ENCODE measurements around the gene MYLK3. TPM values are rescaled to one million over a fixed set of nuclear protein-coding genes. Genes with fewer than 3 reads are reported as not detected.

MYLK3 gene
- total RNA-seq, 2 experiments from 2014 or later = 0.97 to 2.3 TPM

GRCh38 chr16:46712911-46713310 is 35.2 kb downstream of the MYLK3 start:
- H3K36me3 ChIP-seq (ENCODE audit: insufficient read depth, low read length) = no peaks in the 10 kb centered on the region
- H3K4me3 ChIP-seq (ENCODE audit: low read depth, low read length, poor library complexity, severe bottlenecking) = no peak overlapping the region
- H3K9me2 ChIP-seq (ENCODE audit: insufficient read depth, low read length) = no peaks in the 10 kb centered on the region
- intact Hi-C loops (cut with micrococcal nuclease; ENCODE audit: unreplicated experiment) = no loop called here
- no TSS peak for BruUV-seq (replicated peaks)
- POLR2A ChIA-PET = no interaction called here
- H3K9me3 ChIP-seq (ENCODE audit: low read length) = no peaks in the 10 kb centered on the region
- H3K79me2 ChIP-seq (ENCODE audit: insufficient read depth, low read depth, low read length) = no peaks in the 10 kb centered on the region
- no peaks in the 10 kb centered on the region for H4K20me1 ChIP-seq (ENCODE audit: insufficient read depth, low read length)
- peaks cover 5% of the 10 kb centered on the region for H3K4me1 ChIP-seq (ENCODE audit: insufficient read depth, low read length, poor library complexity, severe bottlenecking)
- no peak overlapping the region for H2AFZ ChIP-seq (ENCODE audit: low read length)
- CTCF ChIA-PET (ENCODE audit: unreplicated experiment) = no interaction called here
- H3K4me2 ChIP-seq (ENCODE audit: low read length) = no peak overlapping the region
- DNase-seq (ENCODE audit: low spot score) = no peak
- TF ChIP-seq EZH2phosphoT487 (IDR thresholded peaks at IDR 0.05; ENCODE audit: borderline replicate concordance, low read depth, low read length) (no peak), CTCF (conservative IDR thresholded peaks at IDR 0.05; ENCODE audit: low read length) (no peak)
- no peak overlapping the region for H3K27ac ChIP-seq (ENCODE audit: low read depth, low read length, poor library complexity, severe bottlenecking)

DNA sequence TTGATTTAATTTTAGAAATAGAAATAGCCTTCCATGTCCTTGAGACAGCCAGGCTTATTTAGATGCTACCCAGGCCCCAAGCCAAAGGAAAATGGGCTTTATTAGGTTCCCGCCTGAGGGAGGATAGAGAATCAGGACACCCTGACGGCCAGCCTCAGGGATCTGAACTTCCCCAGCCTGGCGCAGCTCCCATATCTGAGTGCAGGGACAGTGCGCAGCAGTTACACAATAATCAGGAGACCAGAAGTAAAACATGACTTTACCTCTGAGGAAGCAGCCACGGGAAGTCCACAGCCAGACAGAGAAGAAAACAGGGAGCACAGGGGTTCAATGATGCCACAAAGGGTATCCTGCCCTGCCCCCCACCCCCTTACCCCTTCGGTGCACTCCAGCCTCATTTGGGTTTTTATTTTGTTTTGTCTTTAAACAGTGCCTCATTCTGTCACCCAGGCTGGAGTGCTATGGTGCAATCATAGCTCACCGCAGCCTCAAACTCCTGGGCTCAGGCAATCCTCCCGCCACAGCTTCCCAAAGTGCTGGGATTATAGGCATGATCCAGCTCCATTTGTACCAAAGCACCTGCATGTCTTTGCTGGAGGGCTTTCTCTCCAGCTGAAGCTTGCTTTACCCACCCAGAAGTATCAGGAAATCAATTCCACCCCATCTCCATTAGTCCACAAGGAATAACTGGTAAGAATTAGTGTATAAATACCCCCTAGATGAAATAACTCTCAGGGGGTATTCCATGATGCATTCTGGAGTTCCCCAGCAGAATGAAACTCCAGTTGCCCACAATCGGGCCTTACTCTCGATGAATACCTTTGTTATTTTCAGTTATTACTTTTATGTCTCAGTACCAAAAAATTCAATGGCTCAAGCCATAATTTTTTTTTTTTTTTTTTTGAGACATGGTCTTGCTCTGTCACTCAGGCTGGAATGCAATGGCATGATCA is 36.8 kb downstream of the MYLK3 start:
- no peak overlapping the region for H3K4me2 ChIP-seq (ENCODE audit: low read length)
- no peak overlapping the region for H3K4me3 ChIP-seq (ENCODE audit: low read depth, low read length, poor library complexity, severe bottlenecking)
- no peaks in the 10 kb centered on the region for H3K9me3 ChIP-seq (ENCODE audit: low read length)
- intact Hi-C loops (cut with micrococcal nuclease; ENCODE audit: unreplicated experiment) = no loop called here
- peaks cover 5% of the 10 kb centered on the region for H3K4me1 ChIP-seq (ENCODE audit: insufficient read depth, low read length, poor library complexity, severe bottlenecking)
- no peak overlapping the region for H3K27ac ChIP-seq (ENCODE audit: low read depth, low read length, poor library complexity, severe bottlenecking)
- DNase-seq (ENCODE audit: low spot score) = no peak
- no peak for TF ChIP-seq CTCF (conservative IDR thresholded peaks at IDR 0.05; ENCODE audit: low read length)
- TF ChIP-seq EZH2phosphoT487 (IDR thresholded peaks at IDR 0.05; ENCODE audit: borderline replicate concordance, low read depth, low read length) = no peak
- POLR2A ChIA-PET = interaction anchor here (0.6 to 0.7 kb wide), 4 partner anchors 52 to 1849 kb away, joined by 4 to 8 read pairs (median 6); no protein-coding TSS in a partner anchor
- H2AFZ ChIP-seq (ENCODE audit: low read length) = no peak overlapping the region
- BruUV-seq (replicated peaks) = no TSS peak
- CTCF ChIA-PET (ENCODE audit: unreplicated experiment) = no interaction called here
- no peaks in the 10 kb centered on the region for H3K9me2 ChIP-seq (ENCODE audit: insufficient read depth, low read length)
- H3K79me2 ChIP-seq (ENCODE audit: insufficient read depth, low read depth, low read length) = no peaks in the 10 kb centered on the region
- no peaks in the 10 kb centered on the region for H4K20me1 ChIP-seq (ENCODE audit: insufficient read depth, low read length)
- no peaks in the 10 kb centered on the region for H3K36me3 ChIP-seq (ENCODE audit: insufficient read depth, low read length)

- no peak overlapping the region for H3K4me2 ChIP-seq (ENCODE audit: low read length)
- intact Hi-C loops (cut with micrococcal nuclease; ENCODE audit: unreplicated experiment) = no loop called here
- H3K36me3 ChIP-seq (ENCODE audit: insufficient read depth, low read length) = no peaks in the 10 kb centered on the region
- H3K79me2 ChIP-seq (ENCODE audit: insufficient read depth, low read depth, low read length) = no peaks in the 10 kb centered on the region
- H3K27ac ChIP-seq (ENCODE audit: low read depth, low read length, poor library complexity, severe bottlenecking) = no peak overlapping the region
- H3K9me2 ChIP-seq (ENCODE audit: insufficient read depth, low read length) = no peaks in the 10 kb centered on the region
- H4K20me1 ChIP-seq (ENCODE audit: insufficient read depth, low read length) = no peaks in the 10 kb centered on the region
- TF ChIP-seq EZH2phosphoT487 (IDR thresholded peaks at IDR 0.05; ENCODE audit: borderline replicate concordance, low read depth, low read length) (no peak), CTCF (conservative IDR thresholded peaks at IDR 0.05; ENCODE audit: low read length) (no peak)
- H3K9me3 ChIP-seq (ENCODE audit: low read length) = no peaks in the 10 kb centered on the region
- CTCF ChIA-PET (ENCODE audit: unreplicated experiment) = no interaction called here
- no peak overlapping the region for H3K4me3 ChIP-seq (ENCODE audit: low read depth, low read length, poor library complexity, severe bottlenecking)
- H2AFZ ChIP-seq (ENCODE audit: low read length) = no peak overlapping the region
- DNase-seq (ENCODE audit: low spot score) = no peak
- H3K4me1 ChIP-seq (ENCODE audit: insufficient read depth, low read length, poor library complexity, severe bottlenecking) = peaks cover 5% of the 10 kb centered on the region
- no TSS peak for BruUV-seq (replicated peaks)
- POLR2A ChIA-PET = interaction anchor here (0.6 to 1.9 kb wide), 10 partner anchors 11 to 662 kb away, joined by 3 to 5 read pairs (median 3); no protein-coding TSS in a partner anchor
Measured at GRCh38 chr16:46709469-46710005, 38.6 kb downstream of the MYLK3 start.
